Left colon (tissue), 2 donors: Measurements from ENCODE around the gene IPO4. TPM values are rescaled to one million over a fixed set of nuclear protein-coding genes. Genes with fewer than 3 reads are reported as not detected.

ENCODE experiments used
- ATAC-seq: fragments of 200-7000 bp; cut with Tn5 transposase; one replicate; pipeline ENCODE4 v1.9.1; 2020; ENCODE audit warnings: mild to moderate bottlenecking, moderate library complexity
- DNase-seq, 2 donors: peaks; one replicate each; pipeline ENCODE4 v3.0.0-alpha.2; 2020
- intact Hi-C, 2 donors: fragments of 100-400 bp; cut with DNase I in 1 of 2; cut with micrococcal nuclease in 1 of 2; formaldehyde crosslinking; loops; one replicate each; pipeline versions ENCODE4 v1.11.2 to v1.14.0; 2022; cut with DNase I, micrococcal nuclease
- total RNA-seq, 2 donors: library from RNA; stranded (reverse); fragmentation: NEBNext Ultra II Directional; extraction: Animal tissue kit (Norgen Biotek cat#: 25700); gene quantifications; one replicate each; pipeline ENCODE4 v1.2.1, GENCODE V29; 2021
- donor health status: DM: no; HTN: no; CAD: no.
- donor health status: DM: yes; HTN: yes; CAD: no.

Gene IPO4
- total RNA-seq, 2 donors from 2014 or later, result 17.3 to 26.3 TPM

DNA sequence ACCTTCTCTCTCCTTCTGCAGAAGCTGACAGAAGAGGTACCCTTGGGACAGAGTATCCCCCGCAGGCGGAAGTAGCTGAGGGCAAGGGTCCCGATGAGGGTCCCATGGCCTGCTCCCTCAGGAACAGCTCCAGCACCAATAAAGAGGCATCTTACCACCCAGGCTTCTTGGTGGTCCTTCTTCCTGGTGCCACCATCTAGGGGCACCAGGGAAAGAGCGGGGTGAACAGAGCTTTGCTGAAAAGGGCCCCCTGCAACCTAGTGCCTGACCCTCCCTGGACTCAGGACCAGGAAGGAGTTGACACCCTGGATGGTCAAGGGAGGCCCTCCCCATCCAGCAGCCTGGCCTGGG, 28.1 kb downstream of the IPO4 start:
- ATAC-seq, result peak; percentile 6
- intact Hi-C loops, result no loop called here
- no peak for DNase-seq

DNA sequence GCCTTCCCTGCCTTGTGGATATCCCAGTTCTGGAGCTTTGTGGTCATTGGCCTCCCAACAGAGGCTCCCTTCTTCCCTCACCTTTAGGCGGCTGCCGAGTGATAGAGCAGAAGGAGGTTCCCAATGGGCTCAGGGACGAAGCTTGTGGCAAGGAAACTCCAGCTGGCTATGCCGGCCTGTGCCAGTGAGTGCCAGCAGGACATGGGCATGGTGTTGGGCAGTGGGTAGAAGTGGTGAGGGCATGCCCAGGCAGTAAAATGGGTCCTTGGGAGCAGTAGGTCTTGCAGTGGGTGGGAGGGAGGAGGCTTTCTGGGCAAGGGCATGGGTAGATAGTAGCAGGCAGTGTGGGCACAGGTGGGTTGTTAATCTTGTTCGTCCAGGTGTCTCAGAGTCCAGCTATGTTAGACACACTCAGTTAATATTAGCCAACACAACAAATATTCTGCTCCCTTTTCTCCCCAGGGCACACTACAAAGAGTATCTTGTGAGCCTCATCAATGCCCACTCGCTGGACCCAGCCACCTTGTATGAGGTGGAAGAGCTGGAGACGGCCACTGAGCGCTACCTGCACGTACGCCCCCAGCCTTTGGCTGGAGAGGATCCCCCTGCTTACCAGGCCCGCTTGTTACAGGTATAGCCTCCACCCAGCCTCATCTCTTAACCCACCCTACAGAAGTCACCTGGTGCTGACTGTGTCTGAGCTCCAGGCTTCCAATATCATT, 28.7 kb downstream of the IPO4 start:
- intact Hi-C loops, result no loop called here

DNA sequence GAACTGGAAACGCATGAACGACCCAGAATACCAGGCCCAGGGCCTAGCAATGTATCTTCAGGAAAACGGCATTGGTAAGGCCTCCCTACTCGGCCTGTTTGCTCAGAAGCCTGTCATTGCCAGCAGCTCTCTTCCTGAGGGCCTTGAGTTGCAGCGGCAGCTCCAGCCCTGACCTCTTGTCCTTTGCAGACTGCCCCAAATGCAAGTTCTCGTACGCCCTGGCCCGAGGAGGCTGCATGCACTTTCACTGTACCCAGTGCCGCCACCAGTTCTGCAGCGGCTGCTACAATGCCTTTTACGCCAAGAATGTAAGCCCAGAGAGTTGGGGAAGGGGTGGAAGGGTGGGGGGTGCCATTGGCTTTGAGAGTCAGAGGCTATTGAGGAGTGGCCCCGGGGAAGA, 31.3 kb downstream of the IPO4 start:
- ATAC-seq (no peak), DNase-seq (no peak)
- intact Hi-C loops, result no loop called here

More for the DNA sequence above, 28.7 kb downstream of the IPO4 start:
- DNase-seq, result no peak
- no peak for ATAC-seq

DNA sequence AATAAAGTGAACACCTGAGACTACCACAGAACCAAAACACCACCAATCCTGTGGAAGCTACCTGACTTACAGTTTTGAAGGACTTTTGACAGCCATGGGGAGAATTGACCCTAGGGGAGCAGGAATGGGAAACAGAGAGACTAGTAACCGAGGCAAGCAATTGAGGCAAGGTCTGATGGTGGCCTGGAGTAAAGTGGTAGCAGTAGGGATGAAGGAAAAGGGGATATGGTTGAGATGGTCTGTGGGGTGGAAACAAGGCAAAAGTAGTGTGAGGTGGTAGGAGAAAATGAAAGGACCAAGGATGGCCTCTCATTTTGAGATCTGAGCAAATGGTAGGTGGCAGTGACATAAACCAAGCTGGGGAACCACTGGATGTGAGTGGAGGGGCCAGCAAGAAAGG, 31.8 kb downstream of the IPO4 start:
- ATAC-seq (no peak), DNase-seq (no peak)
- intact Hi-C loops, result no loop called here

DNA sequence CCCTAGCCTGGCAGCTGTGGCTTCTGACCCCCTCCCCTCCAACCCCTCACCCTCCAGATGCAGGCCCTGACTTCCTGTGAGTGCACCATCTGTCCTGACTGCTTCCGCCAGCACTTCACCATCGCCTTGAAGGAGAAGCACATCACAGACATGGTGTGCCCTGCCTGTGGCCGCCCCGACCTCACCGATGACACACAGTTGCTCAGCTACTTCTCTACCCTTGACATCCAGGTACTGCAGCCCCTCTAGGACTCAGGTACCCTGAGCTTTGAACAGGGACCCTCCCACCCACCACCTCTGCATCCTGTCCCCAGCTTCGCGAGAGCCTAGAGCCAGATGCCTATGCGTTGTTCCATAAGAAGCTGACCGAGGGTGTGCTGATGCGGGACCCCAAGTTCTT, 33.5 kb downstream of the IPO4 start:
- no peak for DNase-seq
- no peak for ATAC-seq
- intact Hi-C loops, result no loop called here

DNA sequence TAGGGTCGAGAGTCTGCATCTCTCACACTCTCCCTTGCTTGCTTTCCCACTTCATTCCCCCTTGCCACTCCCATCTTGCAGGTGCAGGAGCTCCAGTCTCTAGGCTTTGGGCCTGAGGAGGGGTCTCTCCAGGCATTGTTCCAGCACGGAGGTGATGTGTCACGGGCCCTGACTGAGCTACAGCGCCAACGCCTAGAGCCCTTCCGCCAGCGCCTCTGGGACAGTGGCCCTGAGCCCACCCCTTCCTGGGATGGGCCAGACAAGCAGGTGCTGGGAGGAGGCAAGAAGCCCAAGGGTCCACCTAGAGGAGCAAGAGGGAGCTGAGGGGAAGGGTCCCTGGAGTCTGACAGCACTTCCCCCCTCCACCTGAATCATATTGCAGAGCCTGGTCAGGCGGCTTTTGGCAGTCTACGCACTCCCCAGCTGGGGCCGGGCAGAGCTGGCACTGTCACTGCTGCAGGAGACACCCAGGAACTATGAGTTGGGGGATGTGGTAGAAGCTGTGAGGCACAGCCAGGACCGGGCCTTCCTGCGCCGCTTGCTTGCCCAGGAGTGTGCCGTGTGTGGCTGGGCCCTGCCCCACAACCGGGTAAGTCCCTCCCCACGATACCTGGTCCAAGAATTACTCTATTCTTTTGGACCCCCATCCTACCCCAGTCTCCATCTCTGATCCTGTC, 37.1 kb downstream of the IPO4 start:
- intact Hi-C loops, result no loop called here
- ATAC-seq (no peak), DNase-seq (no peak)

DNA sequence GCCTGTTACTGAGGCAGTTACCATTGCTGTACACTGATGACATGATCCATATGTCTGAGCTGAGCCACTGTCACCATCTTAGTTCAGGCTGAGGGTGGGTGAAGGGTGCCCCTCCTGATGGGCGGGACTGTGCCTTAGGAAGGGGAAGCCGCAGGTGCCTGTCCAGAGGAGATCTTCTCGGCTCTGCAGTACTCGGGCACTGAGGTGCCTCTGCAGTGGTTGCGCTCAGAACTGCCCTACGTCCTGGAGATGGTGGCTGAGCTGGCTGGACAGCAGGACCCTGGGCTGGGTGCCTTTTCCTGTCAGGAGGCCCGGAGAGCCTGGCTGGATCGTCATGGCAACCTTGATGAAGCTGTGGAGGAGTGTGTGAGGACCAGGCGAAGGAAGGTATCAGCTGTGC, 37.6 kb downstream of the IPO4 start:
- intact Hi-C loops, result no loop called here
- no peak for DNase-seq
- ATAC-seq, result no peak

DNA sequence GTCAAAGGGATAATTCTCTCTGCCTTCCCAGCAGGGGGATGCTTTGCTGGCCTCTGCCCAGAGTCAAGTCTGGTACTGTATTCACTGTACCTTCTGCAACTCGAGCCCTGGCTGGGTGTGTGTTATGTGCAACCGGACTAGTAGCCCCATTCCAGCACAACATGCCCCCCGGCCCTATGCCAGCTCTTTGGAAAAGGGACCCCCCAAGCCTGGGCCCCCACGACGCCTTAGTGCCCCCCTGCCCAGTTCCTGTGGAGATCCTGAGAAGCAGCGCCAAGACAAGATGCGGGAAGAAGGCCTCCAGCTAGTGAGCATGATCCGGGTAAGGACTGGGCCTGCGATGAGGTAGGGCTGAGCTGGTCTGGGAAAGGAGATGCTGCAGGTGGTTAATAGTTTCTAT, 38.0 kb downstream of the IPO4 start:
- intact Hi-C loops, result no loop called here
- DNase-seq, result no peak
- ATAC-seq, result no peak

DNA sequence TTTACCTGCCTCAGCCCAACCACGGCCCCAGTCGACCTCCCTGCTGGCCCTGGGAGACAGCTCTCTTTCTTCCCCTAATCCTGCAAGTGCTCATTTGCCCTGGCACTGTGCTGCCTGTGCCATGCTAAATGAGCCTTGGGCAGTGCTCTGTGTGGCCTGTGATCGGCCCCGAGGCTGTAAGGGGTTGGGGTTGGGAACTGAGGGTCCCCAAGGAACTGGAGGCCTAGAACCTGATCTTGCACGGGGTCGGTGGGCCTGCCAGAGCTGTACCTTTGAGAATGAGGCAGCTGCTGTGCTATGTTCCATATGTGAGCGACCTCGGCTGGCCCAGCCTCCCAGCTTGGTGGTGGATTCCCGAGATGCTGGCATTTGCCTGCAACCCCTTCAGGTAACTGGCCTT, 38.6 kb downstream of the IPO4 start:
- no peak for ATAC-seq
- no peak for DNase-seq
- intact Hi-C loops, result no loop called here

DNA sequence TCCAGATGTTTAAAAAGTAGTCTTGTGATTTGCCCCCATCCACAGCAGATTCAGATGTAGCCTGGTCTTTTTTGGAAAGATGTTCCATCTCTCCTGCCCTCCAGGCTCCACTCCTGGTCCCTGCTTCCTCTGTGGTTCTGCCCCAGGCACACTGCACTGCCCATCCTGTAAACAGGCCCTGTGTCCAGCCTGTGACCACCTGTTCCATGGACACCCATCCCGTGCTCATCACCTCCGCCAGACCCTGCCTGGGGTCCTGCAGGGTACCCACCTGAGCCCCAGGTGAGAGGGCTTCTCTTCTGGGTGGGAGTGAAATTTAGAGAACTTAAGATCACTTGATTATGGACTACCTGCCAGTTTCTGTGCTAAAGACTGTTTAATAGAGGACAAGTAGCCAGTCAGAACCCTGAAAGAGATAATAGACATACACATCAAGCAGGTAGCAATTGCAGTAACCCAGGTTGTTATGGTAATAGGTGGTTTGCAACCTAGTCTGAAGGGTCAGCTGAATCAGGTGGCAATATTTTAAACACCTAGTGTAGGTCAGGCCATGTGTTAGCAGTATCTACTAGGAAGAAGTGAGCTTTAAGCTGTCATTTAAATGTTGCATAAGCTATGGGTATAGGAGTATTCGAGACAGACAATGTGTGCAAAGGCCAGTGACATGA, 39.2 kb downstream of the IPO4 start:
- no peak for ATAC-seq
- DNase-seq, result no peak
- intact Hi-C loops, result no loop called here

DNA sequence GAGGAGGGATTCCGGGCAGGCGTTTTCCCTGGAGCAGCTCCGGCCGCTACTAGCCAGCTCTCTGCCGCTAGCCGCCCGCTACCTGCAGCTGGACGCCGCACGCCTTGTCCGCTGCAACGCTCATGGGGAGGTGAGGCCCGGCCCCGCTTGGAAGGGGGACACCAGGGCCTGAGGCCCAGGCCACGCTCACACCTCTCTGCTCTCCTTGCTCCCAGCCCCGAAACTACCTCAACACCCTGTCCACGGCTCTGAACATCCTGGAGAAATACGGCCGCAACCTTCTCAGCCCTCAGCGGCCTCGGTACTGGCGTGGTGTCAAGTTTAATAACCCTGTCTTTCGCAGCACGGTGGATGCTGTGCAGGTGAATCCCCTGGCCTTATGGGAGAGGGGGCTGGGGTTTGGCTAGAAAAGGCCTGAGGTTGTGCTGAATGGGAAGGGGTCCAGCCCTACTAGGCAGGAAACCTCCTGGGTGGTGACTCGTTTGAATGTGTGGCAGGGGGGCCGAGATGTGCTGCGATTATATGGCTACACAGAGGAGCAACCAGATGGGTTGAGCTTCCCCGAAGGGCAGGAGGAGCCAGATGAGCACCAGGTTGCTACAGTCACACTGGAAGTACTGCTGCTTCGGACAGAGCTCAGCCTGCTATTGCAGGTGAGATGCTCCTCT, 40.7 kb downstream of the IPO4 start:
- intact Hi-C loops, result no loop called here
- ATAC-seq (no peak), DNase-seq (no peak)

DNA sequence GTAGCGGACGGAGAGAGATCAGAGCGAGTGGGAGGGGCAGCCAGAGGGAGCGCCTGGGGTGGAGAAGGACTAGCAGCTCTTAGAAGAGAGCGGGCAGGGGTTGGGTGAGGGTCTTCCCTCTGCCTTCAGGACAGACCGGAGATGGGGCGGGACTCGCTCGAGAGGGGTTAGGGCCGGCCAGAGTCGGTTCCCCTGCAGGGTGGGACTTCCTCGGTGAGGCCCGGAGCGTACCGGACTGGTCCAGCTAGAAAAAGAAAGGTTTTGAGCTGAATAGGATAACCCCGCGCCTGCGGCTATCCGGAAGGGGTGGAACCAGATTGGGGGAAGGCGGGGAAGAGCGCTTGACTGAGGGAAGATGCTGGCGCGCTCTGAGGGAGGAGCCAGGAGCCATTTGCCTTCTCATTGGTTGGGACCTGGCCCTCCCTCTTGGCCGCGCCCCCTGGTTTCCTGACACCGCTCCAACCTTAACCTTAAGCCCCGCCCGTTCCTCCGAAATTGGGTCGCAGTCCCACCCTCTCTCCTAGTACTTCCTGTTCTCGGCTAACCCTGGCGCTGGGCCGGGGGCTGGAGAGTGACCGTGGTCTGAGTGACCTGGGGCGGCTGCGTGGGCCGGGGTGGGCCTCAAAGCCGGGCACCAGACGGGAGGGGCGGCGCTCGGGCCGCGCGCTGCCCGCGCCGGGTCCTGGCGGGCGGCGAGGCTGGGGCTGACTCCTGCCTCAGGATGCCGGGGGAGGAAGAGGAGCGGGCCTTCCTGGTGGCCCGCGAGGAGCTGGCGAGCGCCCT, 41.4 kb downstream of the IPO4 start, which contains the start of gene RNF31:
Gene RNF31, plus strand, starts transcription at position 521 of the 783 bp plus-strand sequence. Its CDS starts 201 bp downstream, at position 722.
- DNase-seq (peak; percentile 98 to 99), ATAC-seq (peak; percentile 86)
- intact Hi-C loops, result no loop called here

DNA sequence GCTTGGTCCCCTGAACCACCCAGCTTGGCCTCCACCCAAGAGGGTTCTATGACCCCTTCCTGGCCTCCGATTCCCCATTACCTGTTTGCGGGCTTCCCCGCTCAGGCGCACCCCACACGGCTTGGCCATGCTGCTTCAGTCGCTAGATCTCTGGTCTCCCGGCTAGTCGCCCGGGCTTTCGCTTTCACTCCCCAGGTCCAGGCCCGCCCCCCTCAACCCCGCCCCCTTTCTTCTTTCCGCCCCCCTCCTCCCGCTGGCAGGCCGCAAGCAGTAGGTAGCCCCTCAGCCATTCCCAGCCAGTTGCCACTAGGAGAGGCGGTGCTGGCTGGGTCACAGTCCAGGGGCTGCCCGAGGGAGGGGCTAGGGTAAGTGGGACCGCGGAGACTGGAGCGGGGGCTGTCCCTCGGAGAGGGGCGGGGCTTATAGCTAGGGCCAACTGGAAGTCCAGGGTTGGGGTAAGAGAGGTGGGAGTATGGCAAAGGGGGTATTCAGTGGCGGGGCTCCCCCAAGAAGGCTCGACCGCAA, 42.1 kb downstream of the IPO4 start, which contains the start of gene PSME2:
Gene PSME2, minus strand, starts transcription at position 158 of the 525 bp plus-strand sequence. Its CDS starts 29 bp downstream, at position 129.
- DNase-seq (peak; percentile 95 to 99), ATAC-seq (peak; percentile 74)
- intact Hi-C loops, result no loop called here

DNA sequence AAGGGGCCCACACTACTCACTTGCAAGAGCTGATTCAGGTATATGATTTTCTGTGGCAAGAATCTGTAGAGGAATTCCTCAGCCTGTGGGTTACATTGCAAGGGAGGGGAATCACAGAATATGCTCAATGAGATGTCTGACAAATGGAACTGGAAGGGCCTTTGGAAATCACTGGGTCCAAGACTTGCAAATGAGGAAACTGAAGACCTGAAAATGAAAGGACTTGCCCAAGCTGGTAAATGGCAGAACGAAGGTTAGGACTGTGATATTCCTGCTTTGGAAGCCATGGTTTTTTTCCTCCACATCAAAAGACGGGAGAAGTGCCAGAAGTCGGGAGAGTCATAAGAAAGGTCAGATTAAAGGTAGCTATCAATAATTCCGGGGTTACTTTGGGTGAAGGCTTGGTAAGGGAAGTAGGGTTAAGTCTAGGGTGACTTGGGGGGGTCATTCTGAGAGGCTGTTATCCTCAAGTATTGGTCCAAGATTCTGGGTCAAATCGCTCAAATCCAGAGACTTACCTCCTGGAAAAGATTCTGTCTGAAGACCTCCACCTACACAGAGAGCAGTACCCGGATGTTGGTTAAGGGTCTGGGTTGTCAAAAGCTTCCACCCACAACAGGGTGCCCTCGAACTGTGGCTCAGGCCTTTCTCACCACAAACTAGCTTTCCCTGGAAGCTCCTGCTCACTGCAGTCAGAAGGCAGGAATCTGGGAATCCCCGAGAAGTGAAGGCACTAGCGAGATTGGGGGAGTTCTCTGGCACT, 42.7 kb downstream of the IPO4 start:
- DNase-seq, result no peak
- no peak for ATAC-seq
- intact Hi-C loops, result no loop called here

DNA sequence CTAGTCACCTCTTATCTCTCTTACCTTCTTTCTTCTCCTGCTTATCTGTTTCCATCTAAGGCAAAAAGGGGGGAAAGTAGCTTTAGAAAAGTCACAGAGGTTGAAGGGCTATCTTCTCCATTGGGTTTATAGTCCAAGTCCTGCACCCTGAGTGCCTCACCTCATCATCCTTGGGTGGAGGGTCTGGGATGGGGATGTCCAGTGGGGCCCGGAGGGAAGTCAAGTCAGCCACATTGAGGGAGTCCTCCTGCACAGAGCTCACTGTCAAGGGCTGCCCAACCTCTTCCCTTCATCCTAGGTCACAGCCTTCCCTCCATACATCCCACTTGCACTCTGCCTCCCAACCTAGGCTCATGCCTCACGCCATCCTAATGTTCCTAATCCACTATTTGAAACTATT, 43.4 kb downstream of the IPO4 start:
- ATAC-seq (no peak), DNase-seq (no peak)
- intact Hi-C loops, result no loop called here

DNA sequence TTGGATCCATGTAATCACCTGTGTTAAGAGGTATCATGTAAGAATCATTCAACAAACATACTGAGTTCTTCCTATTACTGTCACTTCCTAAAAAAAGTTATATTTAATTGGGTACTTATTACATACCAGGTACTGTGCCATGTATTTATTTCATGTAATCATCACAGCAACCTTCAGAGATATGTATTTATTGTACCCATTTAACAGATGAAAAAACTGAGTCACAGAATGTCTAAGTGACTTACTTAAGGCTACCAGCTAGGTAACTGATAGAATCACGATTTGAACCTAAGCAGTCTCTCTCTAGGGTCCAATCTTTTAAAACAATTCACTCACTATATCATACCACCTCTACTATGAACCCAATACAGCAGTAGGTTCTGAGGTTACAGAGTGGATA, 44.2 kb downstream of the IPO4 start:
- intact Hi-C loops, result no loop called here
- DNase-seq, result no peak
- no peak for ATAC-seq

DNA sequence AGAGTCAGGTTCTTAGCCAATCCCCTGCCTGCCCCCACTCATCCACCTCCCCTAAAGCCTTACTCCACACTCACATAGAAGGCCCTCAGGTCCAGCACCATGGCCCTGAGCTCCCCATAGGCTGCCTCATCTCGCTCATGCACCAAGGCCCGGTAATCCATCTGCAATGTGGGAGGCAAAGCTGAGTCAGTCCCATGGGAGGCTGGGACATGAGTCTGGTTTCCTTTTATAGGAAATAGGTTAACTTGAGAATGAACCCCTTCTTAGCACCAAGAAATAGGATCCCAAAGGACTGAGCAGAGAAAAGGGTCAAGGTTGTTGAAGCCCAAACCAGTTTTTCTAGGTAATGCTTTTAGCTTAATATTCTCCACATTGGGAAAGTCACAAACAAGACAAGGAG, 45.1 kb downstream of the IPO4 start:
- intact Hi-C loops, result no loop called here
- ATAC-seq, result no peak
- no peak for DNase-seq
